ENCODE results near the gene ARHGAP9. TPM values are rescaled to one million over a fixed set of nuclear protein-coding genes. Genes with fewer than 3 reads are reported as not detected.

ARHGAP9 gene
- polyA plus RNA-seq, 1 of the 3 experiments (the other 2 are of a cell fraction), result 0.66 TPM

GRCh38 chr12:57515408-57515933 lies 35.8 kb upstream of the ARHGAP9 start:
- peaks cover 37% of the 10 kb centered on the region for H3K79me2 ChIP-seq (ENCODE audit: insufficient read depth)
- no peaks in the 10 kb centered on the region for H3K9me3 ChIP-seq
- H3K36me3 ChIP-seq (replicated peaks in 1 of 2; ENCODE audit: control insufficient read depth in 1 of 2, insufficient read depth in 2 of 2, low read length in 1 of 2), result peaks cover 61% of the 10 kb centered on the region in 2 experiments
- H3K4me1 ChIP-seq (ENCODE audit: control insufficient read depth in 1 of 2, insufficient read depth in 2 of 2, low read depth in 1 of 2, low read length in 1 of 2), result peaks cover 11 to 21% of the 10 kb centered on the region in 2 experiments
- CTCF ChIA-PET, result interaction anchor here (0.6 to 2.1 kb wide), 4 partner anchors 14 to 276 kb away, joined by 3 to 5 read pairs (median 4); partner anchors contain the start of gene GLI1
- H3K27ac ChIP-seq (ENCODE audit: low read depth in 2 of 2, low read length in 1 of 2), result peak overlapping the region in 1 of 2 experiments; percentile 29; a peak in 1 of 4 replicates
- DNase-seq, result no peak
- H2AFZ ChIP-seq (ENCODE audit: low read depth), result no peak overlapping the region
- H3K9me2 ChIP-seq, result no peaks in the 10 kb centered on the region
- no peaks in the 10 kb centered on the region for H3K27me3 ChIP-seq (ENCODE audit: insufficient read depth)
- no peak overlapping the region for H3K4me2 ChIP-seq
- H3K4me3 ChIP-seq (ENCODE audit: low read depth in 2 of 2, low read length in 1 of 2), result no peak overlapping the region
- TF ChIP-seq TCF12 (IDR thresholded peaks at IDR 0.05) (no peak), ZBTB33 (IDR thresholded peaks at IDR 0.05; ENCODE audit: borderline replicate concordance, low read depth) (no peak), EP300 (IDR thresholded peaks at IDR 0.05; ENCODE audit: borderline replicate concordance in 1 of 2, low read depth in 1 of 2, low read length in 1 of 2) (no peak), GATA2 (CRISPR knock-in tag; IDR thresholded peaks at IDR 0.05) (no peak), GABPA (IDR thresholded peaks at IDR 0.05; ENCODE audit: low read depth) (no peak), RXRA (IDR thresholded peaks at IDR 0.05; ENCODE audit: borderline replicate concordance, low read depth) (no peak), YY1 (IDR thresholded peaks at IDR 0.05; ENCODE audit: low read depth) (no peak), JUND (IDR thresholded peaks at IDR 0.05) (no peak), SIN3A (IDR thresholded peaks at IDR 0.05; ENCODE audit: borderline replicate concordance, low read depth, low read length) (no peak), MAX (IDR thresholded peaks at IDR 0.05; ENCODE audit: low read depth) (no peak), MXI1 (IDR thresholded peaks at IDR 0.05; ENCODE audit: low read depth, low read length) (no peak), RAD21 (IDR thresholded peaks at IDR 0.05; ENCODE audit: low read length) (no peak), NFIC (IDR thresholded peaks at IDR 0.05; ENCODE audit: borderline replicate concordance) (no peak)
- peaks cover 54% of the 10 kb centered on the region for H3F3A ChIP-seq (replicated peaks; ENCODE audit: insufficient read depth)
- WGBS (ENCODE audit: low lambda C conversion rate), result 76% methylated on average over 3 of the region's 3 CpGs
- peaks cover 41% of the 10 kb centered on the region for H4K20me1 ChIP-seq (ENCODE audit: insufficient read depth)
- POLR2A ChIA-PET, result interaction anchor here (1.3 to 2.2 kb wide), 4 partner anchors 14 to 31 kb away, joined by 4 to 8 read pairs (median 5); no protein-coding TSS in a partner anchor
- no peak overlapping the region for H3K9ac ChIP-seq

- peaks cover 54% of the 10 kb centered on the region for H3F3A ChIP-seq (replicated peaks; ENCODE audit: insufficient read depth)
- H3K9me3 ChIP-seq, result no peaks in the 10 kb centered on the region
- no peaks in the 10 kb centered on the region for H3K27me3 ChIP-seq (ENCODE audit: insufficient read depth)
- ChIA-PET CTCF (interaction anchor here (0.5 to 2.1 kb wide), 6 partner anchors 14 to 426 kb away, joined by 3 to 5 read pairs (median 4); partner anchors contain the start of genes GLI1 and NAB2), POLR2A (interaction anchor here (1.3 to 2.2 kb wide), 4 partner anchors 10 to 32 kb away, joined by 3 to 8 read pairs (median 5); no protein-coding TSS in a partner anchor)
- H3K4me3 ChIP-seq (ENCODE audit: low read depth in 2 of 2, low read length in 1 of 2), result no peak overlapping the region
- H3K9me2 ChIP-seq, result no peaks in the 10 kb centered on the region
- H2AFZ ChIP-seq (ENCODE audit: low read depth), result no peak overlapping the region
- WGBS (ENCODE audit: low lambda C conversion rate), result 91% methylated on average over 8 of the region's 9 CpGs
- H3K9ac ChIP-seq, result no peak overlapping the region
- peaks cover 40% of the 10 kb centered on the region for H4K20me1 ChIP-seq (ENCODE audit: insufficient read depth)
- no peak for DNase-seq
- H3K4me2 ChIP-seq, result no peak overlapping the region
- H3K79me2 ChIP-seq (ENCODE audit: insufficient read depth), result peaks cover 33% of the 10 kb centered on the region
- H3K4me1 ChIP-seq (ENCODE audit: control insufficient read depth in 1 of 2, insufficient read depth in 2 of 2, low read depth in 1 of 2, low read length in 1 of 2), result peaks cover 11 to 21% of the 10 kb centered on the region in 2 experiments
- peaks cover 61 to 62% of the 10 kb centered on the region in 2 experiments for H3K36me3 ChIP-seq (replicated peaks in 1 of 2; ENCODE audit: control insufficient read depth in 1 of 2, insufficient read depth in 2 of 2, low read length in 1 of 2)
- peak overlapping the region in 1 of 2 experiments; percentile 29; a peak in 1 of 4 replicates for H3K27ac ChIP-seq (ENCODE audit: low read depth in 2 of 2, low read length in 1 of 2)
- TF ChIP-seq SMC3 (IDR thresholded peaks at IDR 0.05; ENCODE audit: low read depth, low read length) (no peak), GATA2 (CRISPR knock-in tag; IDR thresholded peaks at IDR 0.05) (no peak), EP300 (IDR thresholded peaks at IDR 0.05; ENCODE audit: borderline replicate concordance in 1 of 2, low read depth in 1 of 2, low read length in 1 of 2) (no peak), RXRA (IDR thresholded peaks at IDR 0.05; ENCODE audit: borderline replicate concordance, low read depth) (no peak), SIN3A (IDR thresholded peaks at IDR 0.05; ENCODE audit: borderline replicate concordance, low read depth, low read length) (no peak), IRF3 (IDR thresholded peaks at IDR 0.05; ENCODE audit: low read depth, low read length) (no peak), MXI1 (IDR thresholded peaks at IDR 0.05; ENCODE audit: low read depth, low read length) (no peak), RCOR1 (IDR thresholded peaks at IDR 0.05; ENCODE audit: low read length) (no peak), TEAD4 (IDR thresholded peaks at IDR 0.05; ENCODE audit: borderline replicate concordance, insufficient read depth) (no peak), TCF12 (IDR thresholded peaks at IDR 0.05) (no peak), USF1 (IDR thresholded peaks at IDR 0.05; ENCODE audit: borderline replicate concordance, low read depth) (no peak)
These were observed 35.2 kb upstream of the ARHGAP9 start for GRCh38 chr12:57514720-57515407.

Data from SK-N-SH (cell line).